Measurements from ENCODE around the gene MORF4L1.

DNA sequence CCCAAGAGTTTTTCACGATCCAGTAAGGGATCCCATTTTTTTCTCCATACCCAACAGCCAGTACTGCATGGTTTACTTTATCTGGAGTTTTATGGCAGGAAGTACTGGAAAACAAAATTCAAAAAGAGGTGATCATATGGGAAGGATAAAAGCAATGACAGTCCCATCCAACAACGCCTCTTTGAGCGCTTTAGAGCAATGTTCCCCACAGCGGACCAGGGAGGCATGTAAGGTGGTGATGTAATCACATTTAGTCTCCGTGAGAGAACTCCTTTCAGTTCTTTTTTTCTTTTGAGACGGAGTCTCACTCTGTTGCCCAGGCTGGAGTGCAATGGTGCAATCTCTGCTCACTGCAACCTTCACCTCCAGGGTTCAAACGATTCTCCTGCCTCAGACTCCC, 50.3 kb downstream of the MORF4L1 start:
- TF ChIP-seq CTCF (IDR thresholded peaks at IDR 0.05 in 4 of 5, conservative IDR thresholded peaks at IDR 0.05 in 1 of 5) (no peak), POLR2A (IDR thresholded peaks at IDR 0.05) (no peak)

All from gastrocnemius medialis (tissue), 4 donors.